Suppressor macrophage treated with lipopolysaccharide for 1 hour (primary cell): ENCODE data around the gene GCSAML.

ENCODE experiments used
- DNase-seq, 3 donors: peaks; one replicate each; pipeline ENCODE4 v3.0.0-alpha.2; 2020 to 2022

GCSAML gene

DNA sequence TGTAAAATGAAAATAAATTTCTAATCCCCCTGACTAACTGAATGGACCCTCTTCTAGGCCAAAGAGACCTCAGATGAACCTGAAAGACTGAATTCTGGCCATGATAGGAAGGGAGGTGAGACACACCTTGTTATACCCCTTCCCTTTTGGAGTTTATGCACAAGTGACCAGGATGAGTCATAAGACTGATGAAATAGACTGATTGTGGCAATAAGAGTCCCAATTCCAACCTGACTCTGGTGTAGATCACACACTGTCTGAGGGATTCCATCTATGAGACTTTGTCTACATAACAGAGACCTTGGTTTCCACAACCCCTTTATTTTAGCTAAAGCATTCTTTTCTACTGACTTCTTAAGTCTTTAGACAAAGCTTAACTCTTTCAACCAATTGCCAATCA, 25.7 kb downstream of the GCSAML start:
- DNase-seq: peak in 1 of 3 donors; percentile 18

GRCh38 chr1:247576514-247576913, 27.6 kb downstream of the GCSAML start:
- DNase-seq: peak; percentile 65 to 89 (median 72)

- no peak for DNase-seq
Observed at GRCh38 chr1:247578946-247579460, 30.1 kb downstream of the GCSAML start.

DNA sequence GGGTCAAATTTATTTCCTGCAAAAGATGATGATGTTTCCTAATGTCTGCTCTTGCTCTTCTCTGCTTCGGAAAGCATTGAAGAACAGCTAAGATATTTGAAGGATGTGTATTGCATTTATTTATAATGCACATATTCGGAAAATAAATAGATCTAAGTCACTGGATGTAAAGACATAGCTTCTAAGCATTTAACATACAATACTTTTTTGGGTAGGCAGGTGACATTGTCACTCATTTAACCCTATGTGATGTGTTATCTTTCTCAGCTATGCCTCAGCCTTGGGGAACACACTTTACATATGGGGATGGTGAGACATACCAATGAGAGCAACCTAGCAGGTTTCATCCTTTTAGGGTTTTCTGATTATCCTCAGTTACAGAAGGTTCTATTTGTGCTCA, 39.1 kb downstream of the GCSAML start, which contains the start of gene OR2G2:
Gene OR2G2 (plus strand): TSS at position 301 of the 400 bp plus-strand sequence. CDS start 0 bp downstream, at position 301.
- no peak for DNase-seq

DNA sequence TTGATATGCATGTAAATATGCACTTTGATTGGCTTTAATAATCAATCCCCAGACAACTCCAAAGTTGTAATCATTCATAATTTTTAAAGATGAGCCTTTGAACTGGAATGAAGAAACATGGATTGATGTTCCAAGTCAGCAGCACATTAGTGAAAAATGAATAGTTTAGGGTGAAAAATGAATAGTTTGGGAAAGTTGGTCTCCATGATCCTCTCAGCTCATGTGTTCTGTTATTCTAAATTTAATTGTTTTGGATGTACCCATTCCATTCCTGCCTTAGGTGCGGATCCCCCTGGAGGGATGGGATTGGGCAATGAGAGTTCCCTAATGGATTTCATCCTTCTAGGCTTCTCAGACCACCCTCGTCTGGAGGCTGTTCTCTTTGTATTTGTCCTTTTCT, 56.4 kb downstream of the GCSAML start, which contains the start of gene OR2G3:
Gene OR2G3 (plus strand): TSS at position 301 of the 400 bp plus-strand sequence. CDS start 0 bp downstream, at position 301.
- no peak for DNase-seq

- DNase-seq: no peak
Observed at GRCh38 chr1:247613405-247613804, 64.5 kb downstream of the GCSAML start.

DNA sequence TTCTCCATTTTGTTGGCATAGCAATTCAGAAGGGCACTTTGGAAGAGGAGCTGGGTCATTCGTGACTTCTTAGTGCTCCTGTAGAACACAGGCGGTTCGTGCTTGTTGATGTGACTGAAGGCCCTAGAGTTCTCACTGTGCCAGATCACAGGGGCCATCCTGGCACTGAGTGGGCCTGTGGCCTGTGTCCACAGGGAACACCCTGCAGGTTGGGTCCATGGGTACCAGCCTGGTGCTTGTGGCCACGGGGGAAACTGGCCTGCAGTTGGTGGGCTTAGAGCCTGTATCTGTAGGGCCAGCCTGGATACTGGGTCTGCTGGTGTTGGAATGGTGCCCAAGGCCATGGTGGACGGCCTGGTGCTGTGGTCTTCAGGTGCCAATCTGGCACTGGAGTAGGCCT, 65.7 kb downstream of the GCSAML start:
- no peak for DNase-seq
